C4-2B (cell line): ENCODE results near the gene ASTE1.

Experiments used
- H3K27ac ChIP-seq: fragments of 450-650 bp; 2 replicates; pipeline ENCODE4 v1.5.1; 2017
- ZFX ChIP-seq: fragments of 450-650 bp; IDR thresholded peaks from 2 replicates; pipeline ENCODE4 v1.6.1; 2017
- TF ChIP-seq, protein P1 (sequence below): fragments of 450-650 bp; conservative IDR thresholded peaks from 2 replicates; pipeline ENCODE4 v1.5.1; 2017; ENCODE audit warnings: mild to moderate bottlenecking

The ASTE1 gene

DNA sequence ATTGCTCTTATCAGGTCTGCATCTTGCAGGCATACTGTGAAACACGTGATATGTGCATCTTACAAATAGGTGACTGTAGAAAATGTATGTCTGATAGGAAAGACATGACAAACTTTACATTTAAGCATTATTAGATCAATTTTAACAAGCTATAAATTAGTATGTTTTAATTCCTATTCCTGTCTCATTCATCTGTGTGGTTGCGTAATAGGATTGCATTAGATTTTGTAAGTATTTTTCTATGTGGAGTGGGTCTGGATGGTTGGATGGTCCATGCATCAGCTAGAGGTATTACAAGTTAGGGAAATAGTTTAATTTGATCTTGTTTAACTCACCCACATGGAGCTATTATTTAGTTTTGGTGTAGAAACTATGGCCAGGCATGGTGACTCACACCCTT is 18.8 kb downstream of the ASTE1 start:
- no peak overlapping the region for H3K27ac ChIP-seq
- TF ChIP-seq ZFX, result no peak
- TF ChIP-seq, protein P1, sequence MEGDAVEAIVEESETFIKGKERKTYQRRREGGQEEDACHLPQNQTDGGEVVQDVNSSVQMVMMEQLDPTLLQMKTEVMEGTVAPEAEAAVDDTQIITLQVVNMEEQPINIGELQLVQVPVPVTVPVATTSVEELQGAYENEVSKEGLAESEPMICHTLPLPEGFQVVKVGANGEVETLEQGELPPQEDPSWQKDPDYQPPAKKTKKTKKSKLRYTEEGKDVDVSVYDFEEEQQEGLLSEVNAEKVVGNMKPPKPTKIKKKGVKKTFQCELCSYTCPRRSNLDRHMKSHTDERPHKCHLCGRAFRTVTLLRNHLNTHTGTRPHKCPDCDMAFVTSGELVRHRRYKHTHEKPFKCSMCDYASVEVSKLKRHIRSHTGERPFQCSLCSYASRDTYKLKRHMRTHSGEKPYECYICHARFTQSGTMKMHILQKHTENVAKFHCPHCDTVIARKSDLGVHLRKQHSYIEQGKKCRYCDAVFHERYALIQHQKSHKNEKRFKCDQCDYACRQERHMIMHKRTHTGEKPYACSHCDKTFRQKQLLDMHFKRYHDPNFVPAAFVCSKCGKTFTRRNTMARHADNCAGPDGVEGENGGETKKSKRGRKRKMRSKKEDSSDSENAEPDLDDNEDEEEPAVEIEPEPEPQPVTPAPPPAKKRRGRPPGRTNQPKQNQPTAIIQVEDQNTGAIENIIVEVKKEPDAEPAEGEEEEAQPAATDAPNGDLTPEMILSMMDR, result 0 out of 2 replicates have a peak, but pooled peaks have one; percentile 2

DNA sequence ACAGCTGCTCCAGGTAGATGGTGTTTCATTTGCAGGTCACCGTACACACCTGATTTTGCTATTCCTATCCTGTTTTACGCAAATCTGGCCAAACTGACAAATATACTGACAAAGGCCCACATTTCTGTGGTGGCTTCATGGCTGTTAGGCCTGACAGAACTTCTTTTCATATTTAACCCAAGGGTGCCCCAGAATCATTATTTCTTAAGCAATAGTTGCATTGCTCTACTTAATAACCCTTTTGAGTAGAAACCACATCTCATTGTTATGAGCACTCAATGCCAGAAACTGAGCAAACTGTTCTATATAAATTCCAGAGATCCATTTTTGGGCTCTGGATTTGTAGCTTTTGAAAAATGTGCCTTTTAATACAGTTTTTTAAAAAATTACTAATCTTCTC is 19.4 kb downstream of the ASTE1 start:
- no peak overlapping the region for H3K27ac ChIP-seq

DNA sequence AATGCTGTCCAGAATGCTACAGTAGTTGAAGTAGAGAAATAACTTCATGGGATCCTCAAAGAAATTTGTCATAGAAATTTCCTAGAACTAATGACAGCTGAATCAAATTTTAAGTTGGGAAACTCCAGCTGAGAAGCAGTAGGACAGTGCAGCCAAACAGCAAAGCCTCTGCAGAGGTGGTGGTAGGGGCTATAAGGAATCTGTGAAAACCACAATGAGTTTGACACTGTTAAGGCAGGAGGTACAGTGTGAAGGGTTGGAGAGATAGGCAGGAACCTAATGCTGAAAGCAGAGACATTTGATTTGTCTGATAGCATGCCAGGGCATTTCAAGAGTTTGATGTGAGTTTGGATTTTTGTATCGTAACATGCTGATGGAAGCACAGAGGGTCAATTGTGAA is 22.0 kb downstream of the ASTE1 start:
- TF ChIP-seq ZFX, result no peak
- TF ChIP-seq, protein P1, result no peak
- no peak overlapping the region for H3K27ac ChIP-seq

More for the DNA sequence above, 19.4 kb downstream of the ASTE1 start:
- TF ChIP-seq, protein P1, result no peak
- no peak for TF ChIP-seq ZFX

- no peak overlapping the region for H3K27ac ChIP-seq
- no peak for TF ChIP-seq ZFX
- TF ChIP-seq, protein P1, result no peak
Observed at GRCh38 chr3:131001071-131001470, 25.6 kb downstream of the ASTE1 start.

DNA sequence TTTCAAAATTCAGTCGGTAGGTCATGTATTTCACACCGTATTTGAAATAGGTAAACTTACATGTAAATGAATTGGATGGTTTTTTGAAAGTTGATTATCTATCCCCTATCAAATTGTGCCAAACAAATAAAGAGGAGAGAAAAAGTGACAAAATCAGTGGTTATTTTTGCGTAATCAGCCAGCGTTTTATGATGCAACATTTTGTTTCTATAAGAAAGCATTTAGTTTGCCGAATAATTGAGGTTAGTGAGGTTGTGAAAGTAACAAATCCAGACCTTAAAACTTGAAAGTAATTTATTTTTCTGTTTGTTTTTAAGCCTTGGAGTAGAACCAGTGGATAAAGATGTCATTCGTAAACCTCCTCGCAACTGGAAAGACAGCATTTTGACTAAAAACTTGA is 29.3 kb downstream of the ASTE1 start:
- TF ChIP-seq ZFX, result no peak
- TF ChIP-seq, protein P1, result no peak
- H3K27ac ChIP-seq, result no peak overlapping the region

GRCh38 chr3:130992344-130992743 is 34.3 kb downstream of the ASTE1 start:
- H3K27ac ChIP-seq, result no peak overlapping the region
- TF ChIP-seq ZFX, result no peak
- TF ChIP-seq, protein P1, result no peak

GRCh38 chr3:130991126-130991525 is 35.5 kb downstream of the ASTE1 start:
- no peak overlapping the region for H3K27ac ChIP-seq
- TF ChIP-seq ZFX, result no peak

GRCh38 chr3:130990282-130990681 is 36.3 kb downstream of the ASTE1 start:
- H3K27ac ChIP-seq, result no peak overlapping the region
- TF ChIP-seq, protein P1, result no peak
- TF ChIP-seq ZFX, result no peak
